NCI-H1417 treated with DMSO at 0.1 percent for 48 hours (cell line): ENCODE measurements around the gene PRKCD.

Source experiments
- DNase-seq: peaks from one replicate; lab custom pipeline; 2025; lab: John Stamatoyannopoulos, UW

Gene PRKCD

DNA sequence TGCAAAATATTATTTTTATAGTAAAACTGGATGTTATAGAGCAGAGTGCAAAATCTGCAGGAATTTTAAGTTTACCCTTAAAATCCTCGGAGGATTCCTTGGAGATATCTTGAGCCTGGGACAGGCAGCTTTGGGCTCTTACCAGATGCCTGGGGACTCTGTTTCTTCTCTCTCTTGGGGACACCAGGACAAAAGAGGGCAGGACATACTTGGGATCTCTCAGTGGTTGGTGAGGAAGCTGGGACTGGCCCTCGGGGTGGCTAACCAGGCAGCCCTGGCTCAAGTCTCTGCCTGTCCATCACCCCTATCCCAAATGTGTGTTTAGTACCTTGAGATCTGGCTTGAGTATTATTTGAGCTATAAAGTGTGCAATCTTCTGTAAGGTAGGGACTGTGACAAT, 56.2 kb downstream of the PRKCD start:
- no peak for DNase-seq

DNA sequence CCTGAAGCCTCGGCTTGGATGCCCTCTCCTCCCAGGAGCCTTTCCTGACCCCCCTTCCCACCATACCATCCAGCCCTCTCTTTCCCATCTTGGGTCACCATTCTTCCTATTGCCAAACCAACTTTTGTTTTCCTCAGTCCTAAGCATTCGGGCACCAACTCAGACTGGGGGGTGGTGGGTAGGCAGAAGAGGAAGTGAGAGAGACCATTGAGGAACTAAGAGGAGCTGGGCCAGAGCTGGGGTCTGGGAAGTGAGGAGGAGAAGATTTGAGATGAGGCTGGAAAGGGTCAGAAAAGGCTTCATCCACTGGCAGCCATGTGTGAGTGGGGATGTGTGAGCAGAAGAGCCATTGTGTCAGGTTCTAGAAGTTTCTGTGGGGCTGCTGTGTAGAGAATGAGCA, 57.1 kb downstream of the PRKCD start:
- DNase-seq, result no peak

DNA sequence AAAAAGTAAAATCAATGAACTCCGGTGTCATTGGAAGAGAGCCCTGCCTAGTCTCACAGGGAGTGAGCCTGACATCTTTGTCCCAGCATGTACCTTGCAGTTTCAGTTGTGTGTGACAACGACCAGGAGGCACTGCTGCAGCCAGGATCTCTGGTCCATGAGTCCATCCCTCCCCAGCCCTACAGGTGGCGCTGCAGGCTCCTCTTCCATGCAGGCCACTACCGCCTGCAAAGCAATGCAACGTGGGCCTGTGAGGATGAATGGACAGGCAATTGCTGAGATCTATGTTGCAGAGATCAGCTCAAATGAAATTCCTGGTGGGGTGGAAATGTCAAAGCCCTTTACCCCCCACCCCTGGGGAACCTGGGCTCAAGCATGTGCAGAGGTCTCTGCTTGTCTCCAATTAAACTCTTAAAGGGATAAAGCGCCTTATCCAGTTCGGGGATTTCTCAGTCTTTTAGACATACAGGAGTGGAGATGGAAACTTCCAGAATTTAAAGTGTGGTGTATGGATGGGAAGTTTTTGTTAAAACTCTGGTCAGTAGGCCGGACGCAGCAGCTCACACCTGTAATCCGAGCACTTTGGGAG, 59.0 kb downstream of the PRKCD start:
- DNase-seq, result no peak

DNA sequence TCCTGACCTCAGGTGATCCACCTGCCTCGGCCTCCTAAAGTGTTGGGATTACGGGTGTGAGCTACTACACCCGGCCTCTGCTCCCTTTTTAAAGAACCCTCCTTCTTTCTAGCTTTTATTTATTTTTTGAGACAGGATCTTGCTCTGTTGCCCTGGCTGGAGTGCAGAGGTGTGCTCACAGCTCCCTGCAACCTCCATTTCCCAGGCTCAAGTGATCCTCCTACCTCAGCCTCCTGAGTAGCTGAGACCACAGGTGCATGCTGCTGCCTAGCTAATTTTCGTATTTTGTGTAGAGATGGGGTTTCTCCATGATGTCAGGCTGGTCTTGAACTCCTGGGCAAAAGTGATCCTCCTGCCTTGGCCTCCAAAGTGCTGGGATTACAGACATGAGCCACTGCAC, 60.3 kb downstream of the PRKCD start:
- DNase-seq, result no peak

DNA sequence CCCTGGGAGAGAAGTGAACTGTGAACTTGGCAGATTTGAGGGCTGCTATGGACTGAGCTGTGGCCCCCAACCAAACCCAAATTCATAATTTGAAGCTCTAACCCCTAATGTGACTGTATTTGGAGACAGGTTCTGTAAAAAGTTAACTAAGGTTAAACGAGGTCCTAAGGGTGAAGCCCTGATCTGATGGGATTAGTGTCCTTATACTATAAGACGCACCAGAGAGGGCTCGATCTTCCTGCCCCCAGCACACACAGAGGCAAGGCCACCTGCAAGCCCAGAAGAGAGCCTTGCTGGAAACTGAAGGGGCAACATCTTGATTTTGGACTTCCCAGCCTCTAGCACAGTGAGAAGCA, 60.8 kb downstream of the PRKCD start:
- no peak for DNase-seq

DNA sequence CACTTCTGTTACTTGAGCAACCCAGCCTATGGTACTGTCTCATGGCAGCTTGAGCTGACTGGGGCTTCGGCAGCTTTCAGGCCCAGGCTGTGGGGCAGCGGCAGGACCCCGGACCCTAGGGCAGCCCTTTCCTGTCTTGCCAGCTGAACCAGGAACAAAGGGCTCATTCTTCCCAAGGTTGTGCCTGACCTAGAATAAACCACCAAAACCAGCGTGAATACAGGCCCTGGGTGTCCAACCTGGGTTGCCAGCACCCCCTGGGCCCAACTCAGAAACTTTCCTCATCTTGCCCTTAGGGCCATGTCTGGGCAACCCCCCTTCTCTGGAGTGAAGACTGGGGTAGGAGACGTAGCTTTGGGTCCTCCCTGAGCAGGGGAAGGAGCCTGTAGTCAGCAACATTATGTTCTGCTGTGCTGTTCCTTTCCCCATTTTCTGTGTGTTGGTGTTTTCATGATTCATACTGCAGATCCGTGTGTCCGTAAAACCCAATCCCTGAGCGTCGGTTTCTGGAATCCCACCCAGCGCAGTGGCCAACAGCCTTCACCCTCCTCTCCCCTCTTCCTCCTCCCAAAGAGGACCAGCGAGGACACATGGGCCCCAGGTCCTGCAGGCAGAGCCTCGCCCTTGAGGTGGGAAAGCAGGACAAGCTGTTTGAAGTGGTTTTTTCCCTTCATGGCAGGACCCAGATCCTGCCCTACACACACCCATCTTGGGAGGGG, 61.3 kb downstream of the PRKCD start:
- DNase-seq, result no peak

DNA sequence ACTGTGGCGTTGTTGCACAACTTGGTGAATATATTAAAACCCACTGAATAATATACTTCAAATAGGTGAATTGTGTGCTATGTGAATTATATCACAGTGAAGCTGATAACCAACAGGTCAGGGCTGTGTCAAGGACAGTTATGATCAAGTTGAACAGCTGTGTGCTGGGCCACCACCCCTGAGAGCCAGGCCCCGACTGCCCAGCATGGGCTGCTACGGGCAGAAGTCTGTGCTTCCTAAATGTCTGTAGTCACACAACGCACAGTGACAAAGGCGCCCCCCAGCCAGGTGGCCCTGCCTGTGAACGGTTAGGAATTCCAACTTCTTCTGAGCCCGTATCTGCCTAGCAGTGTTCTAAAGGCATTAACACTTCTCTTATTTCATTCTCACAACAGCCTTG, 62.0 kb downstream of the PRKCD start:
- DNase-seq, result no peak

DNA sequence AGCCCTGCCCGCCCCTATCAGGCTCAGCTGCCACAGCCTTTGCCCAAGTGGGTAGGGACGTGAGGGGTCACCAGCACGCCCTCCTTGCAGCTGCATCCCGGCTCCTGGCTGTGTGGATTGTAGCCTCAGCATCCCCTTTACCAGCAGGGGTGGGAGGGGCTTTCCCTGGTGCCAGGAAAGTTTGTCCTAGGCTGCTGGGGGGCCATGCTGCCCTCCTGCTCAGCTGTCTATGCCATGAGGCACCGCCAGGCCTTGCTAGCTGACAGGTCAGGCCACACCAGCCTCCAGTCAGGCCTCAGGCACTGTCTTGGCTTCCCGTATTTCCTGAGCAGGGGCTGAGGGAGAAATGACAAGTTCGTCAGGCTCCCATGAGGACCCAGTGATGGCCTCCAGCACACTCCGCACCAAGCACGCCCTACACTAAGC, 62.5 kb downstream of the PRKCD start:
- DNase-seq, result no peak

DNA sequence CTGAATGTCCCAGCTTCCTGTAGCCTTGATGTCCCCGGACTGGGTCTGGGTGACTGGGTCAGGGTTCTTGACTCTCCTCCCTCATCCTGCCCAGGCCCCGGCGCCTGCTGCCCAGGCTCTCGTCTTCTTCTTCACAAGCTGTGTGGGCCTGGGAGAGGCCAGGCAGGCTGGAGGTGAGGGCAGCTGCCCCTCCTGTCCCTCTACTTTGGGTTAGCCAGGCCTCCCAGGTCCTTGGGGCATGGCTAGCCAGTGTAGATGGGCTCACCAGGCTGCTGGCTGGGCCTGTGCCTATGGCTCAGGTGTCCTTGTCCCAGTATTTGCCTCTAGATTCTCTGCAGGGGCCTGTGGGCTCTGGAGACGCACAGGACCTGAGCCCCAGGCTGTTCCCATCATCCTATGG, 63.0 kb downstream of the PRKCD start:
- DNase-seq, result no peak

DNA sequence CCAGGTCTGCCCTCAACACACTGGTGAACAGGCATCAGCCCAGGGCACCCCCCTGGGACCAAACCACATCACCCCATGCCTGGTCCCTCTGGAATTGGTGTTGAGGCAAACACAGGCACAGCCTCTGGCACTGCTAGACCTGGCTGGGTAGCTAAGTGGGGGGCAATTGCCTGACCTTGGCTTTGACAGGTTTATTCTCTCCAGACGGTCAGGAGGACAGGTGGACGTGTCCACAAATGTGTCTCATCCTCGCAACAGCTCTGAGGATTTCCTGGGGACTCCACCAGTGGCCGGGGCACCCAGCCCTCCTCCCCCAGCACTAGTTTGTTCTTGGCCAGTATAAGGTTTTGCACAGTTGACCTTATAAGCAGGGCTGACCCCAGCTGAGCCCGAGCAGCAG, 63.5 kb downstream of the PRKCD start:
- no peak for DNase-seq

DNA sequence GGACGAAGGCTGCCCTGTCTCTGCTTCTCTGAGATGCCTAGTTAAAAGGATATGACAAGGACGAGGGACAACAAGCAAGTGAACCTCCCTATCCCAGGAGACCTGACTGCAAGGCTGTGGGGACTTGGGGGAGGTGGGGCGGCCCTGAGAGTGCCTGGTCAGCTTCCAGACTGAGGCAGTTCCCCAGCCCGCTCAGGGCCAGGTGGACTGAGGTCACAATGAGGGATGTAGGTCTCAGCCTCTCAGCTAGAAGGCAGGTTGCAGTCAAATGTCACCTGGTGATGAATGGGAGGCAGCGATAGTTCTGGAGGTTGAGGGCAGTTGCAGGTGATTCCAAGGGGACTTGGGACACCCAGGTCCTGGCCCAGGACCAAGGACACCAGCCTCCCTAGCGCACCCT, 64.2 kb downstream of the PRKCD start:
- no peak for DNase-seq

DNA sequence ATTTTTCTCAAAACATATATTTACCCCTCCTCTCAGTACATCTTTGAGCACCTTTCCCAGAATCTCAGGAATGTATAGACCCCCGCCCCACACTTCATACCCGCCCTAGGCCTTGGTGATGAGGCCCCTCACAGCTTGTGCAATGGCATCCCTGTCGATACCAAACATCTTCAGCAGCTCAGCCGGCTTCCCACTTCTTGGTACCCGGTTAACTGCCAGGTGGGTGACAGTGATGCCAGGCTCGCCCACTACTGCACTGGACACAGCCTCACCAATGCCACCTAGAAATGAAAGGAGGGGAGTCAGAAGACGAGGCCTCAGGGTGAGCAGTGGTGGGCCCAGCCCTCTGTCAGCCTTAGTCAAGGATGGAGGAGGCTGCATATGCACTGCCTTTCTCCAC, 64.6 kb downstream of the PRKCD start:
- no peak for DNase-seq

DNA sequence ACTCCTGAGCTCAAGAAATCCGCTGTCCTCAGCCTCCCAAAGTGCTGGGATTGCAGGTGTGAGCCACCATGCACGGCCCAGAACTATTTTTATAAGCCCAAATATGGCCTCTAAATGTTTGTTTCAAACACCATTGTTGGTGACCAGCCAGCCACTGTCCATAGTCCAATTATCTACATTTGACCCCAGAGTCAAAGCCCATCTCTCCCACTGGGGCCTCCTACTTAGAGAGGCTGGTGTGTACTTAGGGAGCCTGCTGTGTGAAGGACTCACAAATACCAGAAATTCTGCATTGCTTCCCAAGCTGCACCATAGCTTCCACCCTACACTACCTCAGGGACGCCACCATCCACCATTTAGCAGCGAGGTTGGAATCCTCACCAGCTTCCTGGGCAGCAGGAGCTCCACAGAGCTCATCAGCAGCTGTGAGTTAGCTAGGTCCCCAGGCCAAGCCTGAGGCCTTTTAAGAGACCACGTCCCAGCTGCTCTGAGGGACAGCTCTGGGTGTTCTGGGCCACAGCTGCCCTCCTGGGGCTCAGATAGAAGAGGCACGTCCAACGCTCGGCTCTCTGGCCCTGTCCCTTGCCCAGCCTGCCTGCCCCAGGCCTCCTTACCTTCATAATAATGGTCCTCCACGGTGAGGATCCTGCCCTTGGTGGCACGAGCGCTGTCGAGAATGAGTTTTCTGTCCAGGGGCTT, 65.3 kb downstream of the PRKCD start:
- DNase-seq, result no peak

DNA sequence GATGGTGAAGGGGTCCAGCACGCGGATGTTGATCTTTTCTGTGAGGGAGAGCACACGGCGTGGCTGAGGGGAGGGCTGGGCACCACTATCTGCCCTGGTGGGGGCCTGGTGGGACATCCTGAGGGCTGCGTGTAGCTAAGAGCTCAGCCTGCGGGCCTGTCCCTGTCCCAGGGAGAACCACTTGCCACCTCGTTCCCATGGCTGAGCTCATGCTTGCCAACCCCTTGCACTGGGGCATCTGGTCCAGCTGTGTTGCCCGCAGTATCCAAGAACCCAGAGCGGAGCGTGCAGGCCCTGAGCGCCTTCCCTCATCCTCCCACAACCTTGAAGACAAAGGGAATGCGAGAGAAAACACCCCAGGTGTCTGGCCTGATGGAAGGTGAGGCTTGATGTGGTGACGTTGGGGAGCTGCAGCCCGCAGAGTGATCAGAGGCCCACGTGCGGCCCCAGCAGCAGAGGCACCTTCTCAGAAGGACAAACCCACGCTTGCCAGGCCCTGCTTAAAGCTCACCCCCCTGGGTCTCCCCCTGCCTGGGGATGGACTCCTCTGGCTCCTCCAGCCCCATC, 65.9 kb downstream of the PRKCD start:
- no peak for DNase-seq

DNA sequence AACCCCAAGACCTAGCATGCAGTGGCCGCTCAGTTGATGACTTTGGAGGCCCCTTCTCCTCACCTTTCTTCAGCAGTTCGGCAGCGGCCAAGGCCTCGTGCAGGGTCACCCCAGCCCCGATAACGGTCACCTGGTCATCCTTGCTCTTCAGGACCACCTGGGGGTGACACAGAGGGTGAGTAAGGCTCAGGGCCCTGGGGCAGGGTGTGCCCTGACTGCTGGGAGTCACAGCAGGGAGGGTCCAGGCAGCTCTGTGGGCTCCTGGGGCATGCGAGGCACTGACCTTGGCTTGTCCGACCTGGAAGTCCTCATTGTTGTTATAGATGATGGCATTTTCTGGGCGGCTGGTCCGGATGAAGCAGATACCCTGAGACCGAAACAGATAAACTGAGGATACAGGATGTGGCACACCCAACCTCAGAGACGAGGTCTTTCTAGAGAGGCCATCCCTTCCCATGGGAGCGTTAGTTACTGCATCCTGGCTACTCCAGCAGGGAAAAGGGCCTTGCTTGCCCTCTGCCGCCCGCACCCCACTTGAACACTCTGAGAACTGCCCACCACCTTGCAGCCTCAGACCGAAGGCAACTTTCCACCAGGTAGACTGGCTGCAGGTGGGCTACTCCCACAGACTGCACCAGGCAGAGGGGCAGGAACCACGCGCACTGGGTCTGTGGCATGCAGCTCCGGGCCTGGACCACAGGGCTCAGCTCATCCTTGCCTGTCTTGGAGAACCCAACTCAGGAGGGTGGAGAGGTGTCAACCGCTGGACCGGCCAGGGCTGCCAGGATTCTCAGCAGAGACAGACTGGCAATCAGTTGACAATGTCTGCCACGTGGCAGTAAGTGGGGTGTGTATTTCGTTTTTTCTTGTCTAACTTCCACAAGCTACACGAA, 67.2 kb downstream of the PRKCD start:
- no peak for DNase-seq

DNA sequence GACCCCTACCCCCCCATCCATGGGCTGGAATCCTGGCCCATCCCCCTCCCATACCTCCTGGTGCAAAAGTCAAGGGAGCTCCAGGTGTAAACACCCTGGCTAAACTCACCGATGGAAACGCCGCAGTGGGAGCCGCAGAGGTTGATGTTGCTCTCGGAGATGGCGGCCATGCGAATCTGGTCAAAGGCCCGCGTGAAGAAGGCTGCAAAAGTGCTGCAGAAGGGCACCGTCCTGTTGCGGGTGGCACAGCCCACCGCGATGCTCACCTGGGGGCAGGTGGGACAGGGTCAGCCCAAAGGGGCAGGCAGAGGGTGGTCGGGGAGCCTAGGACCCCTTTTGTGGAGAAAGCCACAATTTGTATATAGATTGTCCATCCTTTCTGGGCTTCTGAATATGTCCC, 68.2 kb downstream of the PRKCD start:
- DNase-seq, result no peak

DNA sequence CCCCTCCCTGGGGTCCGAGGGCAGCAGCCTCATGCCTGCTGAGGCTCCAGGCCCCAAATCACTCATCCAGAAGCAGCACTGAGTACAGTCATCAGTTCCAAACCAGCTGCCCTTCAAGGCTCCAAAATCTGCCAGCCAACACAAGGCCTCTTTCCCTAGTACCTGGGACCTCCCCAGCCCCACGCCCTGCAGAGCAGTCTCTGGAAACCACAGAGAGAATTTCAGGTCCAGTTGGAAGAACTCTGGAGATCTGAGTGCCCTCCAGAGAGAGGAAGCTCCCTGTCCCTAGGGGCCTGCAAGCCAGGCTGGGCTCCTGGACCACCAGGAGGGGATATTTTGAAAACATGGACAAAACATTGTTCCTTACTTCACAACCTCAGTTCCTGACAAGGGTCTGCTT, 68.6 kb downstream of the PRKCD start:
- no peak for DNase-seq

DNA sequence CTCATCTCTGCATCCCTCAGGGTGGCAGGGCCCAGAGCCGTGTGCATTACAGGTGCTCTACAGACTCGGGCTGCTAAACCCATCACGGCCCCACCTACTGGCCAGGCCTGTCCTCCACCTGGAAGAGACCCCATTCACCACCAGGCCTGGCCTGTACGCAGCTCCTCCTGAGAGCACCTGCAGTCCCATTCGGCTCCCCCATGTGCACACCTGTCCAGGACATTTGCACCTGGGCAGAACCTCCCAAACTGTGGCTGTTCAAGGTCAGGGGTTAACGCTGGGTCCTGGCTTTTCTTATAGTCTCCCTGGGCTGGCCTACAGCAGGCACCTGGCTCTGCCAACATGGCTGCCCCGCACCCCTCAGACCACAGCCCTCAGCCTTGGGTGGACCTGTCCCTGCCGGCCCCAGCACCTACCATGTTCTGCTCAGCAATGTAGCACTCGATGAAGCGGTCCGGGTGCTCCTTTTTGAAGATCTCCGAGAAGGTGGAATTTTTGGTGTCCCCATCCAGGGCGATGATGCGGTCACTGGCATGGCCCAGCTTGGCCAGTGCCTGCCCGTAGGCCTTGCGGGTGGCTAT, 69.1 kb downstream of the PRKCD start:
- DNase-seq, result no peak

DNA sequence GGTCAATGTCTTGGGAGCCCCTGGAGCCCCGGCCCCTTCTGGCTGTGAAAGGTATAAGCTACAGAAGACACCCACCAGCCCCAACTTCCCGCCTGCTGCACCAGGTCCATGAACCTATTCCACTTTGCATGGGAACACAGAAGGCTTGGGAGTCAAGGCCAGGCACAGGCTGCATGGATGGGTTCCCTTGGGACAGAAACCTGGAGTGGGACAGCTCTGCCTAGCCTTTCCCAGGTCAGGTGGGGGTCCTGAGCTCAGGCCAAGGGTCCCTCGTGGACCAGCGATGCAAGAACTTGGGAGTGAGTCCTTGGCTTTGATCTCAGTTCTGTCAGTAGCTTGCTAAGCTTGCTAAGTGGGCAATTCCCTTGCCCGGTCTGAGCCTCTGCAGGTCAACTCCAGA, 69.8 kb downstream of the PRKCD start:
- DNase-seq, result no peak

DNA sequence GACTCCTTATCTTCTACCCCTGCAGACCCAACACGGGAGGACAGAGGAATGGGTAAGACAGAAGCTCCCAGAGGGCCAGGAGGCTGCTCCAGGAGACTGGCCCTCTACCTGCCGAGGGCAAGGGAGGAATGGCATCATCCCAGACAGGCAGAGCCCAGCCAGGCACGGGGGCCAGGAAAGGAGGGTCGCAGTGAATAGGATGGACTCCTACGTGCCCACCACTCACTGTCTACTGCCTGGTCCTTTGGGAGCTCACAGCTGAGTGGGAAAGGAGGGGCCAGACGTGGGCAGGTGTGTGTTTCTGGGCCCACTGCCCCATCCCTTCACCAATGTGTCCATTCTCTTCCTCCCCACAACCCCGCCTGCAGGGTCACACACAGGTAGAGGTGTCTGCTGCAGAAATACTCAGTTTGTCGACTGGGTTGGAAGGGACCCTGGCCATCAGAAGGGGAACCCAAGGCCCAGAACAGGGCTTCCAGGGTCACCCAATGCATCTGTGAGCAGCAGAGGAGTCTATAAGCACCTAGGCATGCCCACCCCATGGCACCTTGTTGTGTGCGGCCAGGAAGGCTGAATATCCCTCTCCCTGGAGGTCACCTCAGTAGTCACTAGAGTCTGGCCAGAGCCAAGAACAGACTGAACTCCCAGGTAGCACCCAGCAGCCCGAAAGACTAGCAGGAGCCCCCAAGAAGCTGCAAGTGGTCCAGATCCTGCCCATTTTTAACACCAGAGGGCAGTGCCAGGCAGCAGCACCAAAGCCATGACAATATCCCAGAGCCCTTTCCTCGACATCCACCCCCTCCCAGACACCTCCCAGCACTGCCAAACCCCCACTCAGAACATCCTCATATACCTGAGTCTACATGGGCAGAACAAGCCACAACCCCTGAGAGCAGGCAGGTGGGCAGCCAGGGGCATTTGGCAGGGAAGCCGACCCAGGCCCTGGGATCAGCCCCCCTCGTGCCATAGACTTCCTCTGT, 70.8 kb downstream of the PRKCD start:
- no peak for DNase-seq
